GM12875 (cell line): ENCODE measurements around the gene TYSND1.

Experiments used
- H3K4me3 ChIP-seq: one replicate; pipeline ENCODE4 v1.5.1; 2011; ENCODE audit warnings: low read depth, low read length, control low read depth
- CTCF ChIP-seq: IDR thresholded peaks from 2 replicates; pipeline ENCODE4 v1.5.1; 2011; ENCODE audit warnings: low read depth, mild to moderate bottlenecking, control low read depth, inconsistent platforms, low read length, moderate library complexity, borderline replicate concordance; ENCODE audit not compliant: insufficient read depth

The TYSND1 gene

GRCh38 chr10:70131560-70131937, 15.0 kb downstream of the TYSND1 start:
- peak overlapping the region; percentile 89 for H3K4me3 ChIP-seq
- no peak for TF ChIP-seq CTCF

- no peak overlapping the region for H3K4me3 ChIP-seq
- TF ChIP-seq CTCF, result no peak
Measured at GRCh38 chr10:70130878-70131559, 15.5 kb downstream of the TYSND1 start.

- H3K4me3 ChIP-seq, result no peak overlapping the region
- no peak for TF ChIP-seq CTCF
Measured at GRCh38 chr10:70126700-70127395, 19.7 kb downstream of the TYSND1 start.

- H3K4me3 ChIP-seq, result no peak overlapping the region
- TF ChIP-seq CTCF, result no peak
Measured at GRCh38 chr10:70125918-70126552, 20.5 kb downstream of the TYSND1 start.

- no peak for TF ChIP-seq CTCF
- no peak overlapping the region for H3K4me3 ChIP-seq
Measured at GRCh38 chr10:70124918-70125317, 21.6 kb downstream of the TYSND1 start.

GRCh38 chr10:70124415-70124814, 22.1 kb downstream of the TYSND1 start:
- no peak for TF ChIP-seq CTCF
- no peak overlapping the region for H3K4me3 ChIP-seq
